ENCODE measurements around the gene GRIK3.

DNA sequence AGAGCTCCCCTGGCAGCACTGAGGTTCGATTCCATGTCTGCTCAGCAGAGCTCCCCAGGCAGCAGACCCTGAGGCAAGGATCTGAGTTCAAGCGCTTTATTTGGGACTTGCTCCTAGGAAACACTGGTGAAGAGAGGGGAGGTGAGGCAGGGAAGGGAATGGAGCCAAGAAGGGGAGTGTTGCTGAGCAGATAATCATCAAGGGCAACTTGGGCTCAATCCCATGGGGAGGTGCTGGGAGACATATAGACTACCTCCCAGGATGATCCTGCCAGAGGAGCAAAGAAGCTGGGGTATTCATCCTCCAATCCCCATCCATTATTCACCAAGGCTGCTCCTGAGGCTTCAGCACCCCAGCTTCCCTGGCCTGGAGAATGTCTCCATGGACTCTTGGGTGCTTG is 47.0 kb downstream of the GRIK3 start:
- no peak for TF ChIP-seq BHLHE40 (IDR thresholded peaks at IDR 0.05; ENCODE audit: borderline replicate concordance)
- no peak for TF ChIP-seq HDGF (IDR thresholded peaks at IDR 0.05; ENCODE audit: borderline replicate concordance)
- TF ChIP-seq SUZ12 (IDR thresholded peaks at IDR 0.05) = no peak
- no peak for TF ChIP-seq ELF4 (IDR thresholded peaks at IDR 0.05)
- TF ChIP-seq NFRKB (IDR thresholded peaks at IDR 0.05) = no peak
- no peak for TF ChIP-seq ARNT (IDR thresholded peaks at IDR 0.05)

Measured in HEK293T (cell line).